SK-N-SH (cell line): ENCODE measurements around the gene MCTP1. TPM values are rescaled to one million over a fixed set of nuclear protein-coding genes. Genes with fewer than 3 reads are reported as not detected.

ENCODE experiments used
- CTCF ChIA-PET: fragments of 300-600, 350-600 bp; formaldehyde crosslinking; extraction: SDS; loops from one replicate; lab custom pipeline; 2021; lab: Yijun Ruan, JAX
- POLR2A ChIA-PET: fragments of 350-600 bp; sonication (Branson Sonifier 250); formaldehyde crosslinking; extraction: SDS; loops from one replicate; lab custom pipeline; 2020; ENCODE audit warnings: antibody characterized with exemption, inconsistent platforms; lab: Yijun Ruan, JAX
- DNase-seq: peaks from one replicate; pipeline ENCODE4 v3.0.0; 2012
- H2AFZ ChIP-seq: fragments of 200-600 bp; sonication (generic); 2 replicates; pipeline ENCODE4 v1.8.1; 2016; ENCODE audit warnings: antibody characterized with exemption, mild to moderate bottlenecking, low read depth
- H3F3A ChIP-seq: fragments of 200-600 bp; sonication (generic); replicated peaks from 2 replicates; pipeline ENCODE3; 2016; ENCODE audit warnings: antibody characterized with exemption, mild to moderate bottlenecking; ENCODE audit not compliant: insufficient read depth
- H3K27ac ChIP-seq, 2 experiments: fragments of 200-500 bp in 1 of 2; fragments of 200-600 bp in 1 of 2; sonication (Bioruptor generic) in 1 of 2; sonication (generic), shearing (Covaris generic) in 1 of 2; 2 replicates each; pipeline versions ENCODE4 v1.5.1 to v1.6.1; 2014 to 2016; ENCODE audit warnings: low read depth in 2 of 2, inconsistent platforms in 1 of 2, low read length in 1 of 2, mild to moderate bottlenecking in 1 of 2, mixed read lengths in 1 of 2
- H3K27me3 ChIP-seq: fragments of 200-600 bp; sonication (generic), shearing (Covaris generic); 2 replicates; pipeline ENCODE4 v1.6.1; 2016; ENCODE audit warnings: mixed run types; ENCODE audit not compliant: insufficient read depth
- H3K36me3 ChIP-seq, 2 experiments: fragments of 200-500 bp in 1 of 2; fragments of 200-600 bp in 1 of 2; sonication (Bioruptor generic) in 1 of 2; sonication (generic) in 1 of 2; replicated peaks in 1 of 2; 2 replicates each; pipeline versions ENCODE3 to v1.5.1; 2014 to 2016; ENCODE audit warnings: low read length in 1 of 2, mild to moderate bottlenecking in 1 of 2; ENCODE audit not compliant: insufficient read depth in 2 of 2, control insufficient read depth in 1 of 2
- H3K4me1 ChIP-seq, 2 experiments: fragments of 200-500 bp in 1 of 2; fragments of 200-600 bp in 1 of 2; sonication (Bioruptor generic) in 1 of 2; sonication (generic), shearing (Covaris generic) in 1 of 2; 2 replicates each; pipeline versions ENCODE4 v1.5.1 to v1.6.1; 2014 to 2016; ENCODE audit warnings: low read depth in 1 of 2, low read length in 1 of 2, mixed run types in 1 of 2; ENCODE audit not compliant: insufficient read depth in 2 of 2, control insufficient read depth in 1 of 2
- H3K4me2 ChIP-seq: fragments of 200-600 bp; sonication (generic), shearing (Covaris generic); 2 replicates; pipeline ENCODE4 v1.6.1; 2017; ENCODE audit warnings: mixed run types
- H3K4me3 ChIP-seq, 2 experiments: fragments of 200-500 bp in 1 of 2; fragments of 200-600 bp in 1 of 2; sonication (Bioruptor generic) in 1 of 2; sonication (generic), shearing (Covaris generic) in 1 of 2; 2 replicates each; pipeline versions ENCODE4 v1.5.1 to v1.8.1; 2014 to 2016; ENCODE audit warnings: low read depth in 2 of 2, inconsistent platforms in 1 of 2, low read length in 1 of 2, mild to moderate bottlenecking in 1 of 2, mixed read lengths in 1 of 2, moderate library complexity in 1 of 2
- H3K79me2 ChIP-seq: fragments of 200-600 bp; sonication (generic); 2 replicates; pipeline ENCODE4 v1.8.1; 2017; ENCODE audit warnings: mild to moderate bottlenecking; ENCODE audit not compliant: insufficient read depth
- H3K9ac ChIP-seq: fragments of 200-600 bp; sonication (generic); 2 replicates; pipeline ENCODE4 v1.6.1; 2017; ENCODE audit warnings: mixed run types
- H3K9me2 ChIP-seq: fragments of 200-600 bp; sonication (generic); 2 replicates; pipeline ENCODE4 v1.6.1; 2017; ENCODE audit warnings: mixed run types
- H3K9me3 ChIP-seq: fragments of 200-600 bp; sonication (generic); 2 replicates; pipeline ENCODE4 v1.6.1; 2017; ENCODE audit warnings: mixed run types, mild to moderate bottlenecking, moderate library complexity
- H4K20me1 ChIP-seq: fragments of 200-600 bp; sonication (generic); 2 replicates; pipeline ENCODE4 v1.6.1; 2017; ENCODE audit warnings: mild to moderate bottlenecking, mixed run types; ENCODE audit not compliant: insufficient read depth
- CHD2 ChIP-seq: fragments of 150-350 bp; IDR thresholded peaks from 2 replicates; pipeline ENCODE4 v1.6.1; 2018; ENCODE audit warnings: low read length; ENCODE audit not compliant: partially characterized antibody
- FOSL2 ChIP-seq: IDR thresholded peaks from 2 replicates; pipeline ENCODE4 v1.4.0; 2012; ENCODE audit warnings: low read depth, mild to moderate bottlenecking, moderate library complexity, borderline replicate concordance
- FOXM1 ChIP-seq: IDR thresholded peaks from 2 replicates; pipeline ENCODE4 v1.4.0; 2012; ENCODE audit warnings: low read depth, mild to moderate bottlenecking
- GATA2 ChIP-seq: sonication (generic); formaldehyde crosslinking; IDR thresholded peaks from 2 replicates; pipeline ENCODE4 v1.5.0; 2020; ENCODE audit warnings: mild to moderate bottlenecking, missing genetic modification reagents
- JUND ChIP-seq: IDR thresholded peaks from 2 replicates; pipeline ENCODE4 v1.4.0; 2012
- MAX ChIP-seq: IDR thresholded peaks from 2 replicates; pipeline ENCODE4 v1.4.0; 2012; ENCODE audit warnings: low read depth
- MXI1 ChIP-seq: IDR thresholded peaks from 2 replicates; pipeline ENCODE4 v1.6.1; 2012; ENCODE audit warnings: mild to moderate bottlenecking, low read depth, low read length, improper control_type of control experiment
- NFIC ChIP-seq: IDR thresholded peaks from 2 replicates; pipeline ENCODE4 v1.4.0; 2012; ENCODE audit warnings: borderline replicate concordance
- NRF1 ChIP-seq: IDR thresholded peaks from 2 replicates; pipeline ENCODE4 v1.6.1; 2012; ENCODE audit warnings: low read depth, mild to moderate bottlenecking, low read length
- PBX3 ChIP-seq: IDR thresholded peaks from 2 replicates; pipeline ENCODE4; 2012
- POLR2AphosphoS5 ChIP-seq: IDR thresholded peaks from 2 replicates; pipeline ENCODE4 v1.6.1; 2012; ENCODE audit warnings: low read depth, low read length
- SIN3A ChIP-seq: IDR thresholded peaks from 2 replicates; pipeline ENCODE4 v1.6.1; 2012; ENCODE audit warnings: low read depth, mild to moderate bottlenecking, low read length, moderate library complexity, borderline replicate concordance
- SMC3 ChIP-seq: IDR thresholded peaks from 2 replicates; pipeline ENCODE4 v1.6.1; 2012; ENCODE audit warnings: low read depth, low read length, improper control_type of control experiment
- TEAD4 ChIP-seq: IDR thresholded peaks from 2 replicates; pipeline ENCODE4 v1.4.0; 2012; ENCODE audit warnings: mild to moderate bottlenecking, borderline replicate concordance; ENCODE audit not compliant: insufficient read depth
- ZBTB33 ChIP-seq: IDR thresholded peaks from 2 replicates; pipeline ENCODE4 v1.4.0; 2012; ENCODE audit warnings: low read depth, borderline replicate concordance
- WGBS: methylation state at CpG from one replicate; pipeline ENCODE4 v1.1.6; 2017; ENCODE audit warnings: low lambda C conversion rate; 5-methylcytosine and 5-hydroxymethylcytosine counted together
- polyA plus RNA-seq, 3 experiments: library from polyadenylated mRNA; depleted of rRNA; stranded (reverse); fragments of >200 nt; gene quantifications; 2 replicates each; pipeline ENCODE4 v1.2.3, GENCODE V29; 2012
- TF ChIP-seq, protein P1 (sequence below): fragments of 150-350 bp; IDR thresholded peaks from 2 replicates; pipeline ENCODE4 v1.6.1; 2016; ENCODE audit warnings: mild to moderate bottlenecking, low read depth, low read length

MCTP1 gene
- polyA plus RNA-seq, 1 of the 3 experiments (the other 2 are of a cell fraction): 0.53 TPM

DNA sequence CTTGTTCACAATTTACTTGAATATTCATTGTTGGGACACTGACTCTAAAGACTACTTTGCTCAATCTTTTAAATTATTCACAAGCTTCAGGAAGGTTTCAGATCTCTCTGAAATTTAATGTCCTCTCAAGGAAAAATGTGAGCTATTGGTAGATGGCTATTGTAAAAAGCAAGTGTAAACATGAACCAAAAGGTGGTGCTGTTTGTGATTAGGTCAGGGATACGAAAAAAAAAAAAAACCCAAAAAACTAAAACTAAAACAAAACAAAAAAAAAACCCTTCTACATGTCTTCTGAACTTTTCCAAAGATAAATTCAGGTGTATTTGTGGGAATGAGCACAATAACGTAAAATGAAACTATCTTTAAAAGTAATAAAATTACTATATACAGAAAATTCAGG, 472.7 kb downstream of the MCTP1 start:
- TF ChIP-seq NRF1: no peak
- no peak for TF ChIP-seq MAX
- no peak for TF ChIP-seq ZBTB33
- TF ChIP-seq PBX3: no peak
- TF ChIP-seq NFIC: no peak
- no peak for TF ChIP-seq FOXM1
- TF ChIP-seq MXI1: no peak
- TF ChIP-seq FOSL2: no peak
- no peak for TF ChIP-seq CHD2
- no peak for TF ChIP-seq POLR2AphosphoS5
- no peak for TF ChIP-seq TEAD4
- TF ChIP-seq JUND: no peak
- no peak for TF ChIP-seq SMC3
- TF ChIP-seq, protein P1, sequence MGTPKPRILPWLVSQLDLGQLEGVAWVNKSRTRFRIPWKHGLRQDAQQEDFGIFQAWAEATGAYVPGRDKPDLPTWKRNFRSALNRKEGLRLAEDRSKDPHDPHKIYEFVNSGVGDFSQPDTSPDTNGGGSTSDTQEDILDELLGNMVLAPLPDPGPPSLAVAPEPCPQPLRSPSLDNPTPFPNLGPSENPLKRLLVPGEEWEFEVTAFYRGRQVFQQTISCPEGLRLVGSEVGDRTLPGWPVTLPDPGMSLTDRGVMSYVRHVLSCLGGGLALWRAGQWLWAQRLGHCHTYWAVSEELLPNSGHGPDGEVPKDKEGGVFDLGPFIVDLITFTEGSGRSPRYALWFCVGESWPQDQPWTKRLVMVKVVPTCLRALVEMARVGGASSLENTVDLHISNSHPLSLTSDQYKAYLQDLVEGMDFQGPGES: no peak
- TF ChIP-seq SIN3A: no peak
- no peak for TF ChIP-seq GATA2 (CRISPR knock-in tag)
- POLR2A ChIA-PET: no interaction called here
- Histone ChIP-seq H3K36me3 (no peaks in the 10 kb centered on the region), H3K9me2 (no peaks in the 10 kb centered on the region), H3K27ac (no peak overlapping the region), H3K27me3 (no peaks in the 10 kb centered on the region), H2AFZ (no peak overlapping the region), H3K4me3 (no peak overlapping the region), H3K79me2 (no peaks in the 10 kb centered on the region), H3K9me3 (no peaks in the 10 kb centered on the region), H4K20me1 (no peaks in the 10 kb centered on the region), H3K4me1 (no peaks in the 10 kb centered on the region), H3K4me2 (no peak overlapping the region), H3F3A (no peaks in the 10 kb centered on the region), H3K9ac (no peak overlapping the region)
- 57% methylated on average over 2 of the region's 2 CpGs for WGBS
- DNase-seq: no peak
- CTCF ChIA-PET: interaction anchor here (0.8 to 5.0 kb wide), 2 partner anchors 8 to 19 kb away, joined by 3 to 17 read pairs; no protein-coding TSS in a partner anchor
